Measurements from ENCODE around the gene WHAMM.

WHAMM gene

GRCh38 chr15:82858932-82859331, 49.5 kb downstream of the WHAMM start (continued):
- no peak for TF ChIP-seq ZNF221 (tag by site-specific recombination; IDR thresholded peaks at IDR 0.05; ENCODE audit: borderline replicate concordance)
- no peak for TF ChIP-seq ZNF114 (tag by site-specific recombination; IDR thresholded peaks at IDR 0.05)
- no peak for TF ChIP-seq HOXA7 (CRISPR knock-in tag; IDR thresholded peaks at IDR 0.05; ENCODE audit: borderline replicate concordance)

GRCh38 chr15:82862886-82863285, 53.5 kb downstream of the WHAMM start:
- peaks cover 0 to 11% of the 10 kb centered on the region in 2 experiments; a peak in 2 of 3 replicates for H3K36me3 ChIP-seq (ENCODE audit: control insufficient read depth in 2 of 2, insufficient read depth in 1 of 2, low read length in 2 of 2)
- H3K4me1 ChIP-seq (ENCODE audit: control insufficient read depth, insufficient read depth, low read length), result no peaks in the 10 kb centered on the region
- H3K4me3 ChIP-seq (ENCODE audit: low read depth, low read length), result no peak overlapping the region
- H3K27ac ChIP-seq (ENCODE audit: extremely low read depth, low read depth, low read length), result no peak overlapping the region
- no peaks in the 10 kb centered on the region for H3K9me3 ChIP-seq (ENCODE audit: control insufficient read depth, insufficient read depth, low read depth, low read length)
- TF ChIP-seq, protein P1, sequence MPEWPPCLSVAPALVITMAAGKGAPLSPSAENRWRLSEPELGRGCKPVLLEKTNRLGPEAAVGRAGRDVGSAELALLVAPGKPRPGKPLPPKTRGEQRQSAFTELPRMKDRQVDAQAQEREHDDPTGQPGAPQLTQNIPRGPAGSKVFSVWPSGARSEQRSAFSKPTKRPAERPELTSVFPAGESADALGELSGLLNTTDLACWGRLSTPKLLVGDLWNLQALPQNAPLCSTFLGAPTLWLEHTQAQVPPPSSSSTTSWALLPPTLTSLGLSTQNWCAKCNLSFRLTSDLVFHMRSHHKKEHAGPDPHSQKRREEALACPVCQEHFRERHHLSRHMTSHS (tag by site-specific recombination; IDR thresholded peaks at IDR 0.05), result no peak
- TF ChIP-seq WT1 (tag by site-specific recombination; IDR thresholded peaks at IDR 0.05) (no peak), ZNF501 (tag by site-specific recombination; IDR thresholded peaks at IDR 0.05) (no peak), ZNF302 (tag by site-specific recombination; IDR thresholded peaks at IDR 0.05; ENCODE audit: low read depth) (no peak), ZNF654 (tag by site-specific recombination; IDR thresholded peaks at IDR 0.05; ENCODE audit: low read depth) (no peak), ZNF571 (tag by site-specific recombination; IDR thresholded peaks at IDR 0.05) (no peak), ZSCAN16 (tag by site-specific recombination; IDR thresholded peaks at IDR 0.05) (no peak), BCL11B (tag by site-specific recombination; IDR thresholded peaks at IDR 0.05; ENCODE audit: low read depth) (no peak), ZNF155 (tag by site-specific recombination; IDR thresholded peaks at IDR 0.05) (no peak), ZNF335 (tag by site-specific recombination; conservative IDR thresholded peaks at IDR 0.05) (no peak), ZNF629 (tag by site-specific recombination; IDR thresholded peaks at IDR 0.05) (no peak), KLF7 (tag by site-specific recombination; IDR thresholded peaks at IDR 0.05; ENCODE audit: borderline replicate concordance) (no peak), ZNF585B (tag by site-specific recombination; IDR thresholded peaks at IDR 0.05) (no peak), ZNF561 (tag by site-specific recombination; IDR thresholded peaks at IDR 0.05; ENCODE audit: borderline replicate concordance) (no peak), ZNF660 (tag by site-specific recombination; IDR thresholded peaks at IDR 0.05) (no peak), ZNF677 (tag by site-specific recombination; IDR thresholded peaks at IDR 0.05) (no peak), ZNF664 (tag by site-specific recombination; IDR thresholded peaks at IDR 0.05) (no peak), ZNF223 (tag by site-specific recombination; IDR thresholded peaks at IDR 0.05) (no peak), ZNF280D (tag by site-specific recombination; IDR thresholded peaks at IDR 0.05) (no peak)
- TF ChIP-seq, protein P2, sequence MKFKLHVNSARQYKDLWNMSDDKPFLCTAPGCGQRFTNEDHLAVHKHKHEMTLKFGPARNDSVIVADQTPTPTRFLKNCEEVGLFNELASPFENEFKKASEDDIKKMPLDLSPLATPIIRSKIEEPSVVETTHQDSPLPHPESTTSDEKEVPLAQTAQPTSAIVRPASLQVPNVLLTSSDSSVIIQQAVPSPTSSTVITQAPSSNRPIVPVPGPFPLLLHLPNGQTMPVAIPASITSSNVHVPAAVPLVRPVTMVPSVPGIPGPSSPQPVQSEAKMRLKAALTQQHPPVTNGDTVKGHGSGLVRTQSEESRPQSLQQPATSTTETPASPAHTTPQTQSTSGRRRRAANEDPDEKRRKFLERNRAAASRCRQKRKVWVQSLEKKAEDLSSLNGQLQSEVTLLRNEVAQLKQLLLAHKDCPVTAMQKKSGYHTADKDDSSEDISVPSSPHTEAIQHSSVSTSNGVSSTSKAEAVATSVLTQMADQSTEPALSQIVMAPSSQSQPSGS (tag by site-specific recombination; IDR thresholded peaks at IDR 0.05; ENCODE audit: low read depth), result no peak
- CTCF ChIA-PET, result interaction anchor here (0.7 kb wide), 1 partner anchor 152 kb away, joined by 4 read pairs; no protein-coding TSS in a partner anchor
- POLR2A ChIA-PET, result no interaction called here

Data from HEK293 (cell line).